ENCODE results near the gene DYNC2LI1.

DNA sequence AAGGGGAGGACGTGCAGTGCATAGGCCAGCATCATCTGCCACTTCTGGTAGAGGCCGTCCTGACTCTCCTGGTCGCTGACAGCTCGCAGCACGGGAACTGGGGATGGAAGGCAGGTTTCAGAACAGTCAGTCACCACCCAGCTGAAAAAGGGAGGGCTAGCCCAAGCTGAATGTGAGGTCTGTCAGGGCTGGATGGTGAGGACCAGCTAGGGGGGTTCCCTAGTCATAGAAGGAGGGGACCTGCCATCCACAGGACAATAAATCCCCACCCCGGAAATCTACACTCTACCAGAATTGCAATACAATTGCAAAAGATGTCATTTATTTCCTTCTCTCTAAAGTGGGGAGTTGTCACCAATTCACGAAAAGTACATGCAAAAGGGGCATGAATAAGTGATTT lies 49.0 kb downstream of the DYNC2LI1 start:
- TF ChIP-seq RAD21 (IDR thresholded peaks at IDR 0.05; ENCODE audit: low read depth): no peak
- no peak for TF ChIP-seq YY1 (IDR thresholded peaks at IDR 0.05; ENCODE audit: low read depth)
- no peak for TF ChIP-seq EP300 (IDR thresholded peaks at IDR 0.05; ENCODE audit: borderline replicate concordance)
- no peak for TF ChIP-seq CEBPB (IDR thresholded peaks at IDR 0.05)
- no peak for TF ChIP-seq CREB1 (IDR thresholded peaks at IDR 0.05; ENCODE audit: low read depth)
- no peak for TF ChIP-seq TCF12 (IDR thresholded peaks at IDR 0.05; ENCODE audit: low read depth)
- TF ChIP-seq TAF1 (IDR thresholded peaks at IDR 0.05; ENCODE audit: low read depth): no peak
- TF ChIP-seq, protein P1, sequence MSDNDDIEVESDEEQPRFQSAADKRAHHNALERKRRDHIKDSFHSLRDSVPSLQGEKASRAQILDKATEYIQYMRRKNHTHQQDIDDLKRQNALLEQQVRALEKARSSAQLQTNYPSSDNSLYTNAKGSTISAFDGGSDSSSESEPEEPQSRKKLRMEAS (IDR thresholded peaks at IDR 0.05): no peak
- no peak for TF ChIP-seq ZBTB7A (IDR thresholded peaks at IDR 0.05; ENCODE audit: low read depth)
- TF ChIP-seq, protein P2, sequence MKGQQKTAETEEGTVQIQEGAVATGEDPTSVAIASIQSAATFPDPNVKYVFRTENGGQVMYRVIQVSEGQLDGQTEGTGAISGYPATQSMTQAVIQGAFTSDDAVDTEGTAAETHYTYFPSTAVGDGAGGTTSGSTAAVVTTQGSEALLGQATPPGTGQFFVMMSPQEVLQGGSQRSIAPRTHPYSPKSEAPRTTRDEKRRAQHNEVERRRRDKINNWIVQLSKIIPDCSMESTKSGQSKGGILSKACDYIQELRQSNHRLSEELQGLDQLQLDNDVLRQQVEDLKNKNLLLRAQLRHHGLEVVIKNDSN (IDR thresholded peaks at IDR 0.05): no peak
- no peak for TF ChIP-seq TEAD4 (IDR thresholded peaks at IDR 0.05)
- TF ChIP-seq, protein P3, sequence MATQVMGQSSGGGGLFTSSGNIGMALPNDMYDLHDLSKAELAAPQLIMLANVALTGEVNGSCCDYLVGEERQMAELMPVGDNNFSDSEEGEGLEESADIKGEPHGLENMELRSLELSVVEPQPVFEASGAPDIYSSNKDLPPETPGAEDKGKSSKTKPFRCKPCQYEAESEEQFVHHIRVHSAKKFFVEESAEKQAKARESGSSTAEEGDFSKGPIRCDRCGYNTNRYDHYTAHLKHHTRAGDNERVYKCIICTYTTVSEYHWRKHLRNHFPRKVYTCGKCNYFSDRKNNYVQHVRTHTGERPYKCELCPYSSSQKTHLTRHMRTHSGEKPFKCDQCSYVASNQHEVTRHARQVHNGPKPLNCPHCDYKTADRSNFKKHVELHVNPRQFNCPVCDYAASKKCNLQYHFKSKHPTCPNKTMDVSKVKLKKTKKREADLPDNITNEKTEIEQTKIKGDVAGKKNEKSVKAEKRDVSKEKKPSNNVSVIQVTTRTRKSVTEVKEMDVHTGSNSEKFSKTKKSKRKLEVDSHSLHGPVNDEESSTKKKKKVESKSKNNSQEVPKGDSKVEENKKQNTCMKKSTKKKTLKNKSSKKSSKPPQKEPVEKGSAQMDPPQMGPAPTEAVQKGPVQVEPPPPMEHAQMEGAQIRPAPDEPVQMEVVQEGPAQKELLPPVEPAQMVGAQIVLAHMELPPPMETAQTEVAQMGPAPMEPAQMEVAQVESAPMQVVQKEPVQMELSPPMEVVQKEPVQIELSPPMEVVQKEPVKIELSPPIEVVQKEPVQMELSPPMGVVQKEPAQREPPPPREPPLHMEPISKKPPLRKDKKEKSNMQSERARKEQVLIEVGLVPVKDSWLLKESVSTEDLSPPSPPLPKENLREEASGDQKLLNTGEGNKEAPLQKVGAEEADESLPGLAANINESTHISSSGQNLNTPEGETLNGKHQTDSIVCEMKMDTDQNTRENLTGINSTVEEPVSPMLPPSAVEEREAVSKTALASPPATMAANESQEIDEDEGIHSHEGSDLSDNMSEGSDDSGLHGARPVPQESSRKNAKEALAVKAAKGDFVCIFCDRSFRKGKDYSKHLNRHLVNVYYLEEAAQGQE (IDR thresholded peaks at IDR 0.05; ENCODE audit: low read depth): no peak
